ENCODE data around the gene MSGN1.

- TF ChIP-seq, protein P1, sequence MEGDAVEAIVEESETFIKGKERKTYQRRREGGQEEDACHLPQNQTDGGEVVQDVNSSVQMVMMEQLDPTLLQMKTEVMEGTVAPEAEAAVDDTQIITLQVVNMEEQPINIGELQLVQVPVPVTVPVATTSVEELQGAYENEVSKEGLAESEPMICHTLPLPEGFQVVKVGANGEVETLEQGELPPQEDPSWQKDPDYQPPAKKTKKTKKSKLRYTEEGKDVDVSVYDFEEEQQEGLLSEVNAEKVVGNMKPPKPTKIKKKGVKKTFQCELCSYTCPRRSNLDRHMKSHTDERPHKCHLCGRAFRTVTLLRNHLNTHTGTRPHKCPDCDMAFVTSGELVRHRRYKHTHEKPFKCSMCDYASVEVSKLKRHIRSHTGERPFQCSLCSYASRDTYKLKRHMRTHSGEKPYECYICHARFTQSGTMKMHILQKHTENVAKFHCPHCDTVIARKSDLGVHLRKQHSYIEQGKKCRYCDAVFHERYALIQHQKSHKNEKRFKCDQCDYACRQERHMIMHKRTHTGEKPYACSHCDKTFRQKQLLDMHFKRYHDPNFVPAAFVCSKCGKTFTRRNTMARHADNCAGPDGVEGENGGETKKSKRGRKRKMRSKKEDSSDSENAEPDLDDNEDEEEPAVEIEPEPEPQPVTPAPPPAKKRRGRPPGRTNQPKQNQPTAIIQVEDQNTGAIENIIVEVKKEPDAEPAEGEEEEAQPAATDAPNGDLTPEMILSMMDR (IDR thresholded peaks at IDR 0.05), result no peak
- TF ChIP-seq POLR2A (IDR thresholded peaks at IDR 0.05), result no peak
Measured at GRCh38 chr2:17815468-17816184, 634 bp upstream of the MSGN1 start.

All from esophagus squamous epithelium (tissue), 4 donors.